IMR-90 (cell line): ENCODE data around the gene MARCHF9. TPM values are rescaled to one million over a fixed set of nuclear protein-coding genes. Genes with fewer than 3 reads are reported as not detected.

Experiments used
- ATAC-seq: fragments of 200-7000 bp; cut with Tn5 transposase; 2 replicates; pipeline ENCODE4 v1.9.1; 2020; ENCODE audit warnings: low read depth, mild to moderate bottlenecking, moderate library complexity
- BruUV-seq: library from RNA; stranded (reverse); fragments of 400-500 nt; replicated peaks from 2 replicates; lab custom pipeline; 2021; lab: Mats Ljungman, UMichigan
- CTCF ChIA-PET: fragments of 300-600 bp; formaldehyde crosslinking; extraction: SDS; loops from one replicate; lab custom pipeline; 2021; ENCODE audit warnings: antibody characterized with exemption; lab: Yijun Ruan, JAX
- POLR2A ChIA-PET: fragments of 300-600 bp; sonication (Branson Sonifier 250); formaldehyde crosslinking; loops from one replicate; lab custom pipeline; 2022; ENCODE audit warnings: antibody characterized with exemption; ENCODE audit not compliant: unreplicated experiment; lab: Charles Lee
- DNase-seq: peaks from one replicate; pipeline ENCODE4 v3.0.0; 2013
- H2AFZ ChIP-seq: replicated peaks from 2 replicates; pipeline ENCODE3; 2013; ENCODE audit warnings: low read length, mild to moderate bottlenecking; ENCODE audit not compliant: poor library complexity
- H2AK5ac ChIP-seq: 2 replicates; pipeline ENCODE4 v1.6.1; 2013; ENCODE audit warnings: low read depth, low read length, inconsistent platforms
- H2AK9ac ChIP-seq: replicated peaks from 2 replicates; pipeline ENCODE3; 2013; ENCODE audit warnings: mild to moderate bottlenecking, low read depth, low read length, moderate library complexity; ENCODE audit not compliant: poor library complexity
- H2BK120ac ChIP-seq: 2 replicates; pipeline ENCODE4 v1.6.1; 2013; ENCODE audit warnings: low read depth, low read length, inconsistent platforms
- H2BK15ac ChIP-seq: 3 replicates; pipeline ENCODE4 v1.6.1; 2013; ENCODE audit warnings: low read depth, low read length, inconsistent platforms
- H2BK20ac ChIP-seq: 2 replicates; pipeline ENCODE4 v1.6.1; 2013; ENCODE audit warnings: low read depth, mild to moderate bottlenecking, inconsistent platforms, low read length, moderate library complexity
- H2BK5ac ChIP-seq: 2 replicates; pipeline ENCODE4 v1.6.1; 2013; ENCODE audit warnings: mild to moderate bottlenecking, low read depth, low read length, inconsistent platforms; ENCODE audit not compliant: poor library complexity, severe bottlenecking
- H3K14ac ChIP-seq: replicated peaks from 2 replicates; pipeline ENCODE4 v1.6.1; 2013; ENCODE audit warnings: low read depth, low read length, inconsistent platforms
- H3K18ac ChIP-seq: 2 replicates; pipeline ENCODE4 v1.6.1; 2013; ENCODE audit warnings: low read depth, low read length, control low read depth
- H3K23ac ChIP-seq: 2 replicates; pipeline ENCODE4 v1.6.1; 2013; ENCODE audit warnings: low read depth, low read length, inconsistent platforms
- H3K27ac ChIP-seq: 2 replicates; pipeline ENCODE4 v1.5.1; 2013; ENCODE audit warnings: mild to moderate bottlenecking, control low read depth, low read length; ENCODE audit not compliant: insufficient read depth
- H3K27me3 ChIP-seq: 2 replicates; pipeline ENCODE4 v1.6.1; 2013; ENCODE audit warnings: low read length; ENCODE audit not compliant: control insufficient read depth, insufficient read depth
- H3K36me3 ChIP-seq: 2 replicates; pipeline ENCODE4 v1.6.1; 2013; ENCODE audit warnings: low read length, mixed read lengths; ENCODE audit not compliant: control insufficient read depth, insufficient read depth
- H3K4ac ChIP-seq: 2 replicates; pipeline ENCODE4 v1.6.1; 2013; ENCODE audit warnings: low read depth, low read length, inconsistent platforms
- H3K4me1 ChIP-seq: 2 replicates; pipeline ENCODE4 v1.6.1; 2013; ENCODE audit warnings: low read length, mixed read lengths; ENCODE audit not compliant: control insufficient read depth, insufficient read depth
- H3K4me2 ChIP-seq: 2 replicates; pipeline ENCODE4 v1.6.1; 2013; ENCODE audit warnings: low read depth, mild to moderate bottlenecking, control low read depth, low read length, moderate library complexity
- H3K4me3 ChIP-seq: 2 replicates; pipeline ENCODE4 v1.5.1; 2013; ENCODE audit warnings: low read depth, mild to moderate bottlenecking, control low read depth, low read length, moderate library complexity; ENCODE audit not compliant: insufficient read depth
- H3K56ac ChIP-seq: 2 replicates; pipeline ENCODE4 v1.6.1; 2013; ENCODE audit warnings: low read length, inconsistent platforms; ENCODE audit not compliant: insufficient read depth; ENCODE audit errors: extremely low read depth
- H3K79me1 ChIP-seq, 2 experiments: 2 replicates each; pipeline ENCODE4 v1.6.1; 2013; ENCODE audit warnings: low read length in 2 of 2, inconsistent platforms in 1 of 2, low read depth in 1 of 2
- H3K9ac ChIP-seq: 2 replicates; pipeline ENCODE4 v1.6.1; 2013; ENCODE audit warnings: low read depth, low read length, control low read depth
- H3K9me1 ChIP-seq: 2 replicates; pipeline ENCODE4 v1.6.1; 2013; ENCODE audit warnings: low read length, inconsistent platforms; ENCODE audit not compliant: insufficient read depth
- H3K9me3 ChIP-seq: 2 replicates; pipeline ENCODE4 v1.6.1; 2013; ENCODE audit warnings: low read length; ENCODE audit not compliant: control insufficient read depth, insufficient read depth
- H4K20me1 ChIP-seq: 2 replicates; pipeline ENCODE4 v1.6.1; 2013; ENCODE audit warnings: low read length, inconsistent platforms; ENCODE audit not compliant: insufficient read depth
- H4K5ac ChIP-seq: 2 replicates; pipeline ENCODE4 v1.6.1; 2013; ENCODE audit warnings: mild to moderate bottlenecking, low read depth, low read length, control low read depth
- H4K8ac ChIP-seq, 2 experiments: 2 replicates each; pipeline ENCODE4 v1.6.1; 2013; ENCODE audit warnings: low read depth in 2 of 2, low read length in 2 of 2, control low read depth in 1 of 2, inconsistent platforms in 1 of 2
- H4K91ac ChIP-seq: 2 replicates; pipeline ENCODE4 v1.6.1; 2013; ENCODE audit warnings: low read depth, low read length, inconsistent platforms; ENCODE audit not compliant: insufficient read depth
- BHLHE40 ChIP-seq: fragments of 150-350 bp; IDR thresholded peaks from 2 replicates; pipeline ENCODE4 v1.6.1; 2016; ENCODE audit warnings: mild to moderate bottlenecking, low read depth, low read length
- CEBPB ChIP-seq: IDR thresholded peaks from 2 replicates; pipeline ENCODE4 v1.6.1; 2012; ENCODE audit warnings: low read depth, low read length, improper control_type of control experiment
- CHD1 ChIP-seq: IDR thresholded peaks from 2 replicates; pipeline ENCODE4 v1.6.1; 2012; ENCODE audit warnings: low read depth, low read length, improper control_type of control experiment
- CTCF ChIP-seq: conservative IDR thresholded peaks from 2 replicates; pipeline ENCODE4 v1.5.1; 2012; ENCODE audit warnings: mild to moderate bottlenecking, low read depth, low read length, improper control_type of control experiment
- ELK1 ChIP-seq: fragments of 150-350 bp; IDR thresholded peaks from 2 replicates; pipeline ENCODE4 v1.6.1; 2016; ENCODE audit warnings: low read depth, mild to moderate bottlenecking, low read length, moderate library complexity, borderline replicate concordance
- MAZ ChIP-seq: IDR thresholded peaks from 2 replicates; pipeline ENCODE4 v1.6.1; 2012; ENCODE audit warnings: low read depth, mild to moderate bottlenecking, low read length, improper control_type of control experiment, moderate library complexity, borderline replicate concordance
- MXI1 ChIP-seq: IDR thresholded peaks from 2 replicates; pipeline ENCODE4 v1.6.1; 2012; ENCODE audit warnings: low read depth, mild to moderate bottlenecking, low read length, moderate library complexity, borderline replicate concordance
- NFE2L2 ChIP-seq: fragments of 150-350 bp; IDR thresholded peaks from 2 replicates; pipeline ENCODE4 v1.6.1; 2016; ENCODE audit warnings: low read depth, mild to moderate bottlenecking, low read length
- POLR2A ChIP-seq: IDR thresholded peaks from 2 replicates; pipeline ENCODE4 v1.6.1; 2012; ENCODE audit warnings: mild to moderate bottlenecking, low read depth, low read length
- RCOR1 ChIP-seq: IDR thresholded peaks from 2 replicates; pipeline ENCODE4 v1.6.1; 2012; ENCODE audit warnings: mild to moderate bottlenecking, low read length, improper control_type of control experiment; ENCODE audit not compliant: insufficient replicate concordance
- RFX5 ChIP-seq: IDR thresholded peaks from 2 replicates; pipeline ENCODE4 v1.8.0; 2012; ENCODE audit warnings: low read depth, mild to moderate bottlenecking, low read length, moderate library complexity
- SMC3 ChIP-seq: fragments of 150-350 bp; IDR thresholded peaks from 2 replicates; pipeline ENCODE4 v1.6.1; 2016; ENCODE audit warnings: low read depth, mild to moderate bottlenecking, antibody characterized with exemption, low read length, moderate library complexity
- WGBS, 2 experiments: methylation state at CpG; one replicate each; pipeline versions ENCODE4 v1.1.5 to v1.1.7; 2013; ENCODE audit warnings: missing lambda C conversion rate in 2 of 2; ENCODE audit not compliant: insufficient read length in 1 of 2; ENCODE audit errors: extremely low coverage in 2 of 2; 5-methylcytosine and 5-hydroxymethylcytosine counted together
- dilution Hi-C: fragments of 300-500 bp; cut with HindIII; formaldehyde crosslinking; loops from one replicate; pipeline ENCODE4 v1.14.3; 2018; ENCODE audit warnings: low sequenced_read_pairs; ENCODE audit not compliant: unreplicated experiment
- in situ Hi-C: fragments of 300-500 bp; cut with MboI; formaldehyde crosslinking; loops from 3 replicates; pipeline ENCODE4 v1.14.3; 2019; ENCODE audit warnings: low sequenced_read_pairs, inconsistent platforms, mixed read lengths
- intact Hi-C: fragments of 100-400 bp; cut with micrococcal nuclease; formaldehyde crosslinking; loops from 2 replicates; pipeline ENCODE4 v1.10.0; 2022
- polyA plus RNA-seq, 3 experiments: library from polyadenylated mRNA; depleted of rRNA; stranded (reverse); fragments of >200 nt; gene quantifications; 2 replicates each; pipeline ENCODE4 v1.2.3, GENCODE V29; 2012; ENCODE audit warnings: low replicate concordance in 1 of 3
- total RNA-seq: library from RNA; depleted of rRNA; stranded (reverse); fragments of >200 nt; gene quantifications from 2 replicates; pipeline ENCODE4 v1.2.3, GENCODE V29; 2012

MARCHF9 gene
- total and polyA plus RNA-seq, 2 of the 4 experiments (the other 2 are of a cell fraction) = 1.1 to 5.4 TPM

DNA sequence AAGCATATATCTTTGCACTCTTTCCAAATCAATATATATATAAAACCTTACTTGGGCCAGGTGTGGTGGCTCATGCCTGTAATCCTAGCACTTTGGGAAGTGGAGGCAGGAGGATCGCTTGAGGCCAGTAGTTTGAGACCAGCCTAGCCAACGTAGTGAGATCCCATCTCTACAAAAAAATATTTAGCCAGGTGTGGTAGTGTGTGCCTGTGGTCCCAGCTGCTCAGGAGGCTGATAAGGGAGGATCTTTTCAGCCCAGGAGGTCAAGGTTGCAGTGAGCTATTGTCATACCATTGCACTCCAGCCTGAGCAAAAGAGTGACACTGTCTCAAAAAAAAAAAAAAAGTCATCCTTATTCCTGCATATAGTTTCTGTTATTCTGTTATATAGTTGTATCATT lies 46.6 kb upstream of the MARCHF9 start:
- H4K8ac ChIP-seq = no peak overlapping the region
- no peak overlapping the region for H2AK5ac ChIP-seq
- intact Hi-C loops = no loop called here
- no peak overlapping the region for H4K5ac ChIP-seq
- H2BK15ac ChIP-seq = no peak overlapping the region
- no peak overlapping the region for H3K14ac ChIP-seq
- no peaks in the 10 kb centered on the region for H3K9me3 ChIP-seq
- no peak overlapping the region for H2BK5ac ChIP-seq
- no peak overlapping the region for H3K27ac ChIP-seq
- WGBS, 2 experiments = no CpG with 5 or more reads among the region's 2 CpGs
- H3K9me1 ChIP-seq = no peaks in the 10 kb centered on the region
- H3K56ac ChIP-seq = no peak overlapping the region
- no peak overlapping the region for H2AFZ ChIP-seq
- no peak overlapping the region for H3K23ac ChIP-seq
- no peak overlapping the region for H2AK9ac ChIP-seq
- no peaks in the 10 kb centered on the region for H3K27me3 ChIP-seq
- H3K79me1 ChIP-seq = no peaks in the 10 kb centered on the region; a peak in 1 of 4 replicates
- no peak overlapping the region for H2BK20ac ChIP-seq
- no peak for TF ChIP-seq RCOR1
- no peak for TF ChIP-seq CHD1
- TF ChIP-seq MAZ = no peak
- no peak for TF ChIP-seq BHLHE40
- no peak for TF ChIP-seq NFE2L2
- TF ChIP-seq POLR2A = no peak
- TF ChIP-seq RFX5 = no peak
- TF ChIP-seq ELK1 = no peak
- no peak for TF ChIP-seq CEBPB
- no peak for TF ChIP-seq MXI1
- TF ChIP-seq CTCF = no peak
- no peak for TF ChIP-seq SMC3
- no peak overlapping the region for H3K4me2 ChIP-seq
- H3K4ac ChIP-seq = no peak overlapping the region
- ChIA-PET CTCF (interaction anchor here (1.2 kb wide), 1 partner anchor 8 kb away, joined by 4 read pairs; no protein-coding TSS in a partner anchor), POLR2A (no interaction called here)
- H3K18ac ChIP-seq = no peak overlapping the region
- H3K4me3 ChIP-seq = no peak overlapping the region
- H4K20me1 ChIP-seq = no peaks in the 10 kb centered on the region
- H3K4me1 ChIP-seq = no peaks in the 10 kb centered on the region
- no peak overlapping the region for H3K9ac ChIP-seq
- H2BK120ac ChIP-seq = no peak overlapping the region
- no peak for DNase-seq
- ATAC-seq = no peak
- BruUV-seq = no TSS peak
- H3K36me3 ChIP-seq = peaks cover 8% of the 10 kb centered on the region
- dilution Hi-C loops = no loop called here
- in situ Hi-C loops = no loop called here
- H4K91ac ChIP-seq = no peak overlapping the region
